GM21381 (cell line): Measurements from ENCODE around the gene NTM.
A peak's percentile ranks its signal among the peaks of the same experiment; 100 is the strongest.

Experiments used
- ATAC-seq: cut with Tn5 transposase; IDR thresholded peaks from one replicate; pipeline ENCODE4 v1.9.1; 2021; ENCODE audit warnings: mild to moderate bottlenecking, moderate library complexity; ENCODE audit not compliant: unreplicated experiment

Gene NTM

DNA sequence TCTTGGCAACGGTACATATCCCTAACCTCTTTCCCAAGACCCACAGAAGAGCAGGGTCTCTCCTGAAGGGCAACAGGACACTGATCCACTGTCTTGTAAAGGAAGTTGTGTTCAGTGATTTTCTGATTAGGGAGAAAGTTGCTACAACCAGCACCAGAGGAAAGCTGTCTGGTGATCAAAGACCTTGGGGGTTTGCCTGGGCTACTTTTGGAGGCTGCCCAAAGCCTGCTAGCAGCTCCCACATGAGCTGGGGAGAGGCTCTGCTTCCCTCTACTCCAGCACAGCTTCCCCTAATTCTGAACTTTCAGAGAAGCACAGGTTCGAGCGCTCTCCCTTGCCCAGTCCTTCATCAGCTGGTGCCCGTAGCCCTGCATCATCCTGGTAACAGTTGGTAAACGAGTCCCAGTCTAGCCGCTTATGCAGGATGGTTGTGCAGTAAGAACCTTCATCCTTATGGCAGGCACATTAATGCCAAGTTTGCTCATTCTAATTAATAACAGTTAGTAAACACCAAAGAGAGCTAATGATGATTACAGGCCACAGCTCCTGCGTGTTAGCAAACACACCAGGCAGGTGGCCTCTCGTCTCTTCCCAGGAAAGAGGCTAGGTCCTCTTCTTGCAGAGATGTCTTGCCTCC is 173.1 kb downstream of the NTM start:
- ATAC-seq, result no peak

DNA sequence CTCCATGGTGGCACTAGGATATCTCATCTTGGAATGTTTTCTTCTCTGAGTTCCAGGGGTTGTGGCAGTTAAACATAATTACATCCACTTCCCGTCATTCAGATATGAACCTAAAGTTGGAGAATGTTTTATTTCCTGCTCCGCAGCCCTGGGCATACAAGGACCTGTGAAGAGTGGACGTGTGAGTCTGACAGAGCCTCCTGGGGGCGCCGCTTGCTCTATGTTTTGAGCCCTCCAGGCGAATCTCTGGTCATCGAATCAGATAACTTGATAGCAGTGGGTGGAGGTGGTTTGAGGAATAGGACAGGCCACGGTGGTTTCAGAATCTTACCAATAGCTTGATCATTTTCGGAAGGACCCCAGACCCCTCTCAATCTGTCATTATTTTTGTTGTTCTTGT is 174.2 kb downstream of the NTM start:
- no peak for ATAC-seq

GRCh38 chr11:131546218-131546895 is 175.9 kb downstream of the NTM start:
- no peak for ATAC-seq

DNA sequence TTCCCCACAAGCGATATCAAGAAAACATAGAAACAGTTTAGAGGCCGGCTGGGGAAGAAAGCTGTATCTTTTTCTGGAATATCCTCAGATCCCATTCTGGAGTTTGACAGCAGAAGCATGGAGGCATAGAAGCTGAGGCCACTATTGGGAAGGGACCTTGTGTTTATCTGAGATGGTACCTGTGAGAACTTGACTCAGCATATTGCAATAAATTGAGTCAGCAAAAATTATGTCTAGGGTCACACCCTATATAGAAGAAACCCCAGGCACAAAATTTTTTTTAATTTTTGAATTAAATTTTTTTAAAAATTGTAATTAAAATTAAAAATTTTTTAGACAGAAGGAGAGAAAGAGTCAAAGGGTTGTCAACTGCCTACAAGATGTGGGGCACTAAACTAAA is 178.7 kb downstream of the NTM start:
- no peak for ATAC-seq

GRCh38 chr11:131549770-131550169 is 179.4 kb downstream of the NTM start:
- no peak for ATAC-seq

GRCh38 chr11:131560287-131560686 is 189.9 kb downstream of the NTM start:
- no peak for ATAC-seq

GRCh38 chr11:131561501-131561900 is 191.1 kb downstream of the NTM start:
- ATAC-seq, result no peak

- ATAC-seq, result no peak
Measured at GRCh38 chr11:131561972-131562371, 191.6 kb downstream of the NTM start.

DNA sequence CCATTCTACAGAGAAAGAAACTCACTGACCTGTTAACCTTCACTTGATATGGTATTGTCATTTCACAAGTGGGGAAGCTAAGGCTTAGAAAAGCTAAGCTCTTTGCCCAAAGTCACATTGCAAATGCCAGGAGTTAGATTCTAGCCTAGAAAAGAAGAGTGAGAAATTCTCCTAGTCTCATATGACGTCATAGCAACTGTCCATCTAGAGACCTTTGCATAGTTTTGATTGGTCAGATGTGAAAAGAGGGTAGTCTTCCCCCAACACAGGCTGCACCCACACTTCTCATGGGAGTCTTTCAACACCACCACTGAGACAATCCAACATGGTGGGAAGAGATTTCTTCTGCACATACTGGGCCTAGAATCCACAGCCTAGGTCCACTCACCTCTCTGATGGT is 197.9 kb downstream of the NTM start:
- ATAC-seq, result no peak

DNA sequence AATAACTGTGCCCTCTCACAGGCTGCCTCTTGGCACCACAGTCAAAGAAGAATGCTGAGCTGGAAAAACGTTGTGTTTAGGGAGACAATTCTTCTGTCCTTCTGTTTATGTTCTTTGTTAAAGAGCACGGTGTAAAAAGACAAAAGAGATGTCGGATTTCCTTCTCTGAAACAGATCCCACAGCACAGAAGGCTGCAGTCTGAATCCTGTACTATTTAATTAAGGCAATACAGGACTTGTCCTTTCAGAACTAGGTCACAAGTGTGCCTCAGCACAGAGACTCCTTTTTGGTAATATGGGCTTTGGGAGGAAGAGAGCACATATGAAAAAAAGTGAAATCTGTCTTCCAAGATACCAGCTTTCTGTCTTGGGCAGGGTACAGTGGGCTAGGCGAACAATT is 201.2 kb downstream of the NTM start:
- ATAC-seq, result no peak

DNA sequence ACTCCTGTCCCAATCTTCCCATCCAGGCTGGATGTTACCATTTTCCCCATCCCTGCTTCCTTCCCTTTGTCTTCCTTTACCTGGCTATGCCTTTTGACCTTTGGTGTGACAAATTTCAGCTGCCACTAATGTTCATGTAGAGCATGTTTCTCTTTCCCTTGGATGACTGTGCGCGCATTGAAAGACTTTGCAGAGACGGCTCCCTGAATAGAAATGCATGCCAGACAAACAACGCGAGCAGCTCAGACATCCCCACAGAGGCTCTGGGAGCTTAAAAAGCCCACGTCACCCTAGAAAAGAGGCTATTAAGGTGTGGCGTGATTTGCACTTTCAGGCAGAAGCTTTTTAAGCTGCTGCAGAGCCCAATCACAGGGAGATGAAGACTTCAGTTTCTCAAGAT is 202.0 kb downstream of the NTM start:
- ATAC-seq, result no peak

GRCh38 chr11:131579932-131580387 is 209.5 kb downstream of the NTM start:
- ATAC-seq, result peak; percentile 58

DNA sequence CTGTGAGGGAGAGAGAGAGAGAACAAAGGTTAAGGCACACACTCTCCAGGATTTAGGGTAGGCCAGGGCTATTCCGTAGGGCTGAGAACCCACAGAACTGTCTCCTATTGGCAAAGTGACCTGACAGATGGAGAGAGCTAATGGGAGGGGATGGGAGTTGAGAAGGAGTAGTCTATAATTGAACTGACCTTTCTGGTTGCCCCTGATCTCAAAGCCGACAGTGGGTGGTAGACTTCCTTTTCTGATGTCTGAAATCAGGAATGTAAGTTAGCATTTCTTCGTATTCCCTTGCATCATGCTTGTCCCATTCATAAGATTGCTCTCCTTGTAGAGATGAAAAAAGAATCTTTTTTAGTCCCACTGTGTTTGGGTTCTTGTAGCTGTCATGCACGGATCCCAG is 210.1 kb downstream of the NTM start:
- no peak for ATAC-seq

- ATAC-seq, result no peak
Measured at GRCh38 chr11:131581046-131581445, 210.6 kb downstream of the NTM start.

GRCh38 chr11:131582021-131582525 is 211.7 kb downstream of the NTM start:
- no peak for ATAC-seq

GRCh38 chr11:131583421-131583820 is 213.0 kb downstream of the NTM start:
- no peak for ATAC-seq

DNA sequence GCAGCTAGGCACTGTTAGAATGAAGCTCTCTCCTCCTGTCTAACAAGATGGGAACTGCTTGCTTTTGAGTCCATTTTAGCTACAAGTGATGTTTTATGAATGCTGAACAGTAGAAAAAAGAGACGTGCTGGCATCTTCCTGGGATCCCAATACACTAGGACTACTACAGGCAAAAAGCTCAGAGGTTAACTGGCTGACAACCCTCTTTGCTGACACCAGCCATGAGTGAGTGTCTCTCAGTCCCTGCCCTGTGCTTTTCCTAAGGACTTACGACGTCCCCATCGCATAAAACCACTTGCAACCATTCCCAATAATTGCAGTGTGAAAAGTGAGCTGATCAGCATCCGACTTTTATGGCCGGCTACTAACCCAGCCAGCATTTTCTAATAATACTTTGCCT is 213.5 kb downstream of the NTM start:
- no peak for ATAC-seq

DNA sequence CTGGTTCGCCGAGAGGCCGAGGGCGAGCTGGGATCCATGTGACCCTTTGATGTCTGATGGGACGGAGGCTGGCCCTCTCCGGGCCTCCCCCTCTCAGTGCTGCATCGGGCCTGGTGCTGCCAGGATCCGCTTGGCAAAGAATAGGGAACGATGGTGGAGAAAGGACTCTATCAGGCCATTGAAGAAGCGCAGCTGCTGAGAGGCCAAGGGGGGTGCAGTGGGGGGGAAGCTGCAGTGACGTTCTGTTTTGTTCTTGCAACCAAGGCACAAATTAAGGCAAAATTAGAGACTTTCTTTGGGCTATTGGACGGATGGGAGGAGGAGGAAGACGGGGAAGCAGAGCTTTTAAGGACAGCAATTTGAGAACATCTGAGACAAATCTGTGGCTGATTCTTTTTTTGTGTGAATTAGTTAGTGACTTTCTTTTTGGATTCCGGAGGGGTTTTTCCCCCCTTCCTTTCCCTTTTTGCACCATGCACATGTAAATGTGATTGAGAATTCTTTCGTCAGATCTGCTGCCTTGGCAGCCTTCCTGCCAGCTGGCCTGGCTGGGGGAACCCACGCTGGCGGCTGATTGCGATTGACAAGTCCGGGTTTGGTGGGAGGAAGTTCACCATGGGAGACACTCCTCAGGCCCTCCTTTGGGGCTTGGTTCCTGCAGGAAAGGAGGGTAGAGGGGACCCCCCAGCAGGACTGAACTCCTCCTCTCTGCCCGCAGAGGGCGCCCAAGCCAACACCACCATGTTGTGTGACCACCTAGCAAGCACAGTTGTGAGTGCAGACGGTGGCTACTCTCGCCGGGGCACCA is 214.6 kb downstream of the NTM start:
- no peak for ATAC-seq

GRCh38 chr11:131588057-131588456 is 217.6 kb downstream of the NTM start:
- no peak for ATAC-seq

DNA sequence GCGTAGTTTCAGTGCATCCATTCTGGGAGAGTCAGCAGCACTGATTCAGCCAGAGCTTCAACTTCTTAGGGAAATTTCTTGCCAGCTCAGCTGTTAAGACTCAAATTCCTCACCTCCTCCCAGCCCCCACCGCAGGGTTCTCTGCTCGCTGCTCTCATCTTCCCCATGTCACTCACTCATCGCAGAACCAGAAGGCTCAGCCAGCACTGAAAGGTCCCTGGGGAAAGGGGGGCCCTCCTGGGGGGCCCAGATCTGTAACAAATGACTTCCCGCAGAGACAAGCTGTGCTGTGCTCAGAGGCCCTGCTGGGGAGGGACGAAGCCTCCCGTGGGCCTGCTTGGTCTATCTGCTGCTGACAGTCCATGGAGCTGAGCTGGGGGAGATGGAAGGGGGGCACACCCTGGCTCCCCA is 220.6 kb downstream of the NTM start:
- no peak for ATAC-seq

GRCh38 chr11:131592152-131592551 is 221.7 kb downstream of the NTM start:
- no peak for ATAC-seq

GRCh38 chr11:131592734-131593133 is 222.3 kb downstream of the NTM start:
- ATAC-seq, result no peak
